B cell (primary cell): Measurements from ENCODE around the gene MAML2. TPM values are rescaled to one million over a fixed set of nuclear protein-coding genes. Genes with fewer than 3 reads are reported as not detected.

Experiments used
- ATAC-seq: fragments of 200-7000 bp; cut with Tn5 transposase; one replicate; pipeline ENCODE4 v1.10.0; 2021; ENCODE audit warnings: low read depth, mild to moderate bottlenecking, moderate number of reproducible peaks, moderate library complexity
- CTCF ChIA-PET: fragments of 350-600 bp; sonication (Branson Sonifier 250); formaldehyde crosslinking; loops from one replicate; lab custom pipeline; 2021; ENCODE audit warnings: antibody characterized with exemption, inconsistent platforms; lab: Charles Lee
- POLR2A ChIA-PET: fragments of 350-600 bp; sonication (Branson Sonifier 250); formaldehyde crosslinking; loops from one replicate; lab custom pipeline; 2021; ENCODE audit warnings: antibody characterized with exemption; lab: Charles Lee
- DNase-seq: peaks from one replicate; pipeline ENCODE4 v3.0.0; 2013
- H2AFZ ChIP-seq: 2 replicates; pipeline ENCODE4 v1.6.1; 2012; ENCODE audit warnings: mild to moderate bottlenecking, low read depth, low read length; ENCODE audit not compliant: insufficient read depth, poor library complexity, severe bottlenecking
- H3K27ac ChIP-seq, 2 donors: 1 replicate in 1 of 2; 2 replicates in 1 of 2; pipeline ENCODE4 v1.5.1; 2012 to 2013; ENCODE audit warnings: low read length in 2 of 2, mild to moderate bottlenecking in 2 of 2, moderate library complexity in 1 of 2
- H3K27me3 ChIP-seq, 4 experiments: fragments of 200-600 bp in 1 of 4; sonication (generic) in 1 of 4; replicated peaks in 1 of 4; 1 replicate in 2 of 4; 2 replicates in 2 of 4; pipeline versions ENCODE4 v1.6.1 to v1.7.0; 2013 to 2016; ENCODE audit warnings: low read length in 3 of 4, mild to moderate bottlenecking in 2 of 4, mixed read lengths in 1 of 4, moderate library complexity in 1 of 4; ENCODE audit not compliant: insufficient read depth in 4 of 4, control insufficient read depth in 3 of 4; ENCODE audit errors: control extremely low read depth in 1 of 4
- H3K36me3 ChIP-seq, 2 experiments: replicated peaks in 1 of 2; 1 replicate in 1 of 2; 2 replicates in 1 of 2; pipeline versions ENCODE4 v1.6.1 to v1.7.1; 2013; ENCODE audit warnings: low read length in 1 of 2; ENCODE audit not compliant: insufficient read depth in 2 of 2, control insufficient read depth in 1 of 2; ENCODE audit errors: control extremely low read depth in 1 of 2, extremely low read depth in 1 of 2
- H3K4me1 ChIP-seq, 2 donors: fragments of 200-600 bp in 1 of 2; sonication (generic) in 1 of 2; 1 replicate in 1 of 2; 2 replicates in 1 of 2; pipeline versions ENCODE4 v1.5.1 to v1.6.1; 2013 to 2017; ENCODE audit warnings: low read length in 2 of 2; ENCODE audit not compliant: control insufficient read depth in 2 of 2, insufficient read depth in 2 of 2
- H3K4me2 ChIP-seq: replicated peaks from 2 replicates; pipeline ENCODE3; 2012; ENCODE audit warnings: mild to moderate bottlenecking, low read depth, low read length; ENCODE audit not compliant: poor library complexity, severe bottlenecking
- H3K4me3 ChIP-seq, 5 experiments: fragments of 200-600 bp in 1 of 5; sonication (generic) in 1 of 5; 1 replicate in 3 of 5; 2 replicates in 2 of 5; pipeline versions ENCODE4 v1.5.1 to v1.7.0; 2011 to 2016; ENCODE audit warnings: low read length in 4 of 5, mild to moderate bottlenecking in 4 of 5, low read depth in 2 of 5, control low read depth in 1 of 5, moderate library complexity in 1 of 5; ENCODE audit not compliant: insufficient read depth in 1 of 5; ENCODE audit errors: control extremely low read depth in 1 of 5, extremely low read depth in 1 of 5
- H3K79me2 ChIP-seq: fragments of 200-600 bp; sonication (generic); one replicate; pipeline ENCODE4 v1.6.0; 2016; ENCODE audit warnings: low read length; ENCODE audit not compliant: control insufficient read depth, insufficient read depth
- H3K9ac ChIP-seq: fragments of 200-600 bp; sonication (generic); 2 replicates; pipeline ENCODE4 v1.6.1; 2017; ENCODE audit warnings: mild to moderate bottlenecking, low read length, moderate library complexity
- H3K9me3 ChIP-seq, 3 donors: one replicate each; pipeline versions ENCODE4 v1.6.1 to v1.7.1; 2013; ENCODE audit warnings: low read length in 2 of 3; ENCODE audit not compliant: control insufficient read depth in 2 of 3, insufficient read depth in 1 of 3; ENCODE audit errors: control extremely low read depth in 1 of 3
- H4K20me1 ChIP-seq: 2 replicates; pipeline ENCODE4 v1.6.0; 2012; ENCODE audit warnings: mild to moderate bottlenecking, low read length; ENCODE audit not compliant: insufficient read depth, control insufficient read depth, poor library complexity, severe bottlenecking
- H3K27ac Mint-ChIP-seq: one replicate; pipeline ENCODE4 v1.8.0; 2021; ENCODE audit warnings: mixed read lengths
- H3K27me3 Mint-ChIP-seq: one replicate; pipeline ENCODE4 v1.8.0; 2021; ENCODE audit warnings: mixed read lengths
- H3K4me1 Mint-ChIP-seq: one replicate; pipeline ENCODE4 v1.8.0; 2021; ENCODE audit warnings: mixed read lengths
- H3K4me3 Mint-ChIP-seq: one replicate; pipeline ENCODE4 v1.8.0; 2021; ENCODE audit warnings: mixed read lengths
- H3K9me3 Mint-ChIP-seq: one replicate; pipeline ENCODE4 v1.8.0; 2022; ENCODE audit warnings: mixed read lengths; ENCODE audit not compliant: insufficient read depth
- EZH2 ChIP-seq: IDR thresholded peaks from 2 replicates; pipeline ENCODE4 v1.6.1; 2012; ENCODE audit warnings: borderline replicate concordance, low read depth, mild to moderate bottlenecking, moderate library complexity, low read length; ENCODE audit not compliant: insufficient read depth, poor library complexity, severe bottlenecking
- intact Hi-C: fragments of 100-400 bp; cut with micrococcal nuclease; formaldehyde crosslinking; loops from one replicate; pipeline ENCODE4 v1.10.0; 2022
- polyA plus RNA-seq: library from polyadenylated mRNA; depleted of rRNA; stranded (reverse); fragments of >200 nt; gene quantifications from 2 replicates; pipeline ENCODE4 v1.2.3, GENCODE V29; 2012
- total RNA-seq, 2 donors: library from RNA; stranded (reverse); fragments of 120-200 nt in 1 of 2; gene quantifications; 1 replicate in 1 of 2; 2 replicates in 1 of 2; pipeline versions ENCODE4 v1.2.3 to v1.2.4, GENCODE V29; 2013 to 2022
- TF ChIP-seq, protein P1 (sequence below): fragments of 200-600 bp; IDR thresholded peaks from one replicate; pipeline ENCODE4 v1.8.0; 2022; ENCODE audit warnings: antibody characterized with exemption, mild to moderate bottlenecking

Gene MAML2
- total and polyA plus RNA-seq, 2 donors (not counting 1 experiment from before 2014, with no cell fraction given), result 10.7 to 26.4 TPM

DNA sequence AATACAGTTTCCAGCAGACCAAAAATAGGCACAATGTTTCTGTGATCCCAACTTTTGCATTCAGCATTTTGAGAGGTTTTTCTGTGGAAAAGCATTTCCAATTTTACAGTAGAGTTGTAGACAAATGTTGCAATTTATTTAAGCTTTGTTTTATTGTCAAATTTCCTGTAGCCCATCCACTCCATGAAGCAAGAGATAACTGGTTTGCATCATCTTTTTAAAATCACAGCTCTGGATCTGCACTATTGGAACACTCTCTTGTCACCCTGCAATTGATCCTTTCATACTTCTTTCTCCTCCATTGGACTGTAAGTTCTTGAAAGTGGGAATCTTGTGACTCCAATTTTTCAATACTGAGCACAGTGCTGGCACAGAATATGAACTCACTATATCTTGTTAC, 86.0 kb downstream of the MAML2 start:
- Histone ChIP-seq H3K27ac (peak overlapping the region; percentile 95 to 99), H3K27me3 (no peaks in the 10 kb centered on the region), H2AFZ (no peak overlapping the region), H3K4me1 (peaks cover 85 to 88% of the 10 kb centered on the region in 2 donors), H3K4me2 (peak overlapping the region; percentile 78), H3K9me3 (no peaks in the 10 kb centered on the region), H3K36me3 (no peaks in the 10 kb centered on the region), H3K4me3 (peak overlapping the region in 1 of 5 experiments; percentile 55), H4K20me1 (no peaks in the 10 kb centered on the region), H3K9ac (no peak overlapping the region), H3K79me2 (peaks cover 22% of the 10 kb centered on the region)
- H3K27ac Mint-ChIP-seq, result peak overlapping the region; percentile 97
- H3K4me3 Mint-ChIP-seq, result peak overlapping the region; percentile 70
- intact Hi-C loops, result loop anchor here (5.0 to 10.0 kb wide), 3 partner anchors 35 to 542 kb away; partner anchors contain the start of gene CCDC82
- peaks cover 91% of the 10 kb centered on the region for H3K4me1 Mint-ChIP-seq
- DNase-seq (no peak), ATAC-seq (no peak)
- POLR2A ChIA-PET, result interaction anchor here (0.9 to 1.1 kb wide), 2 partner anchors 84 to 86 kb away, joined by 3 read pairs; partner anchors contain the start of gene MAML2
- no peak for TF ChIP-seq EZH2
- TF ChIP-seq, protein P1, sequence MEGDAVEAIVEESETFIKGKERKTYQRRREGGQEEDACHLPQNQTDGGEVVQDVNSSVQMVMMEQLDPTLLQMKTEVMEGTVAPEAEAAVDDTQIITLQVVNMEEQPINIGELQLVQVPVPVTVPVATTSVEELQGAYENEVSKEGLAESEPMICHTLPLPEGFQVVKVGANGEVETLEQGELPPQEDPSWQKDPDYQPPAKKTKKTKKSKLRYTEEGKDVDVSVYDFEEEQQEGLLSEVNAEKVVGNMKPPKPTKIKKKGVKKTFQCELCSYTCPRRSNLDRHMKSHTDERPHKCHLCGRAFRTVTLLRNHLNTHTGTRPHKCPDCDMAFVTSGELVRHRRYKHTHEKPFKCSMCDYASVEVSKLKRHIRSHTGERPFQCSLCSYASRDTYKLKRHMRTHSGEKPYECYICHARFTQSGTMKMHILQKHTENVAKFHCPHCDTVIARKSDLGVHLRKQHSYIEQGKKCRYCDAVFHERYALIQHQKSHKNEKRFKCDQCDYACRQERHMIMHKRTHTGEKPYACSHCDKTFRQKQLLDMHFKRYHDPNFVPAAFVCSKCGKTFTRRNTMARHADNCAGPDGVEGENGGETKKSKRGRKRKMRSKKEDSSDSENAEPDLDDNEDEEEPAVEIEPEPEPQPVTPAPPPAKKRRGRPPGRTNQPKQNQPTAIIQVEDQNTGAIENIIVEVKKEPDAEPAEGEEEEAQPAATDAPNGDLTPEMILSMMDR, result no peak
- H3K27me3 Mint-ChIP-seq, result no peaks in the 10 kb centered on the region
- CTCF ChIA-PET, result interaction anchor here (0.8 to 5.1 kb wide), 4 partner anchors 14 to 90 kb away, joined by 3 to 54 read pairs (median 15); partner anchors contain the start of gene MAML2
- H3K9me3 Mint-ChIP-seq, result no peaks in the 10 kb centered on the region
